Aorta (tissue), 5 donors: ENCODE measurements around the gene CD81. TPM values are rescaled to one million over a fixed set of nuclear protein-coding genes. Genes with fewer than 3 reads are reported as not detected.

Experiments
- ATAC-seq: fragments of 200-7000 bp; cut with Tn5 transposase; one replicate; pipeline ENCODE4 v1.9.1; 2022; ENCODE audit warnings: moderate library complexity; ENCODE audit not compliant: low FRiP score
- DNase-seq, 2 donors: peaks; one replicate each; pipeline ENCODE4 v3.0.0-alpha.2; 2020
- H3K27ac ChIP-seq, 2 donors: one replicate each; pipeline ENCODE4 v1.5.1; 2013; ENCODE audit warnings: low read length in 2 of 2, mild to moderate bottlenecking in 2 of 2, moderate library complexity in 2 of 2, control low read depth in 1 of 2, inconsistent platforms in 1 of 2, low read depth in 1 of 2
- H3K27me3 ChIP-seq, 2 donors: one replicate each; pipeline ENCODE4 v1.6.1; 2013; ENCODE audit warnings: control low read depth in 1 of 2, low read length in 1 of 2, mild to moderate bottlenecking in 1 of 2, moderate library complexity in 1 of 2; ENCODE audit not compliant: insufficient read depth in 2 of 2, control insufficient read depth in 1 of 2
- H3K36me3 ChIP-seq, 2 donors: one replicate each; pipeline ENCODE4 v1.6.1; 2013; ENCODE audit warnings: control low read depth in 1 of 2, low read length in 1 of 2, mild to moderate bottlenecking in 1 of 2; ENCODE audit not compliant: insufficient read depth in 2 of 2, control insufficient read depth in 1 of 2
- H3K4me1 ChIP-seq, 2 donors: one replicate each; pipeline ENCODE4 v1.6.1; 2013; ENCODE audit warnings: low read length in 2 of 2, control low read depth in 1 of 2, mild to moderate bottlenecking in 1 of 2, moderate library complexity in 1 of 2; ENCODE audit not compliant: insufficient read depth in 2 of 2, control insufficient read depth in 1 of 2
- H3K4me3 ChIP-seq, 2 donors: one replicate each; pipeline ENCODE4 v1.5.1; 2013; ENCODE audit warnings: low read length in 2 of 2, control low read depth in 1 of 2, mild to moderate bottlenecking in 1 of 2
- H3K9me3 ChIP-seq: one replicate; pipeline ENCODE4 v1.6.1; 2013; ENCODE audit warnings: mild to moderate bottlenecking, low read length; ENCODE audit not compliant: control insufficient read depth
- WGBS, 2 donors: extraction: QIAGEN DNeasy Blood & Tissue Kit; methylation state at CpG; one replicate each; pipeline ENCODE4 v1.1.7; 2013; 5-methylcytosine and 5-hydroxymethylcytosine counted together
- intact Hi-C, 2 donors: fragments of 100-400 bp; cut with DNase I; formaldehyde crosslinking; loops; one replicate each; pipeline versions ENCODE4 v1.14.2 to v1.15.0; 2022
- polyA plus RNA-seq, 2 donors: library from polyadenylated mRNA; stranded (reverse); fragments of 200-250 nt; gene quantifications; one replicate each; pipeline ENCODE4 v1.2.3, GENCODE V29; 2013
- total RNA-seq, 2 donors: library from RNA; stranded (reverse); fragmentation: NEBNext Ultra II Directional; extraction: Animal tissue kit (Norgen Biotek cat#: 25700); gene quantifications; one replicate each; pipeline ENCODE4 v1.2.1, GENCODE V29; 2021
- donor health status: healthy with polysubstance abuse.
- donor health status: Bipolar disorder and iron deficiency.
- donor health status: DM: no; HTN: no; CAD: no.
- donor health status: DM: no; HTN: no; CAD: no.
- donor health status: DM: yes; HTN: yes; CAD: no.

The CD81 gene
- total and polyA plus RNA-seq, 4 donors = 363 to 784 (median 579) TPM

DNA sequence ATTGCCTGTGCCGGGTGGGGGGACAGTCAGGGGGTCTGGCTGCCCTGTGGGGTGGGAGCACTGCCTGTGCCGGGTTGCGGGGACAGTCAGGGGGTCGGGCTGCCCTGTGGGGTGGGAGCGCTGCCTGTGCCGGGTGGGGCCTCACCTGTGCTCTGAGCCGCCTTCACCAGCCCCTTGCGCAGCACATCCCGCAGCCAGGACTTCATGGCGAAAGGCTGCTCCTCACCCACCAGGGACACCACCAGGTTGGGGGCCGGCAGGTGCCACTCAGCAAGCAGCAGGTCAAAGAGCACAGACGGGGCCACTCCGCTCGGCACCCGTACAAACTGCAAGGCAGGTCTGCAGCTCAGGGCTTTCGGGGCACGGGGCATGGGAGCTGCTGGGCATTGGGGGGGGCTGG lies 44.9 kb downstream of the CD81 start:
- ATAC-seq (no peak), DNase-seq (no peak)
- no peak overlapping the region for H3K27ac ChIP-seq
- no peaks in the 10 kb centered on the region for H3K27me3 ChIP-seq
- 90 to 92% methylated on average over 16 to 17 of the region's 17 CpGs for WGBS, 2 donors
- intact Hi-C loops = loop anchor here in 1 of 2 donors (2.0 kb wide), 2 partner anchors 117 to 225 kb away; no protein-coding TSS in a partner anchor
- H3K36me3 ChIP-seq = no peaks in the 10 kb centered on the region
- no peaks in the 10 kb centered on the region for H3K4me1 ChIP-seq
- H3K4me3 ChIP-seq = no peak overlapping the region
- no peaks in the 10 kb centered on the region for H3K9me3 ChIP-seq

DNA sequence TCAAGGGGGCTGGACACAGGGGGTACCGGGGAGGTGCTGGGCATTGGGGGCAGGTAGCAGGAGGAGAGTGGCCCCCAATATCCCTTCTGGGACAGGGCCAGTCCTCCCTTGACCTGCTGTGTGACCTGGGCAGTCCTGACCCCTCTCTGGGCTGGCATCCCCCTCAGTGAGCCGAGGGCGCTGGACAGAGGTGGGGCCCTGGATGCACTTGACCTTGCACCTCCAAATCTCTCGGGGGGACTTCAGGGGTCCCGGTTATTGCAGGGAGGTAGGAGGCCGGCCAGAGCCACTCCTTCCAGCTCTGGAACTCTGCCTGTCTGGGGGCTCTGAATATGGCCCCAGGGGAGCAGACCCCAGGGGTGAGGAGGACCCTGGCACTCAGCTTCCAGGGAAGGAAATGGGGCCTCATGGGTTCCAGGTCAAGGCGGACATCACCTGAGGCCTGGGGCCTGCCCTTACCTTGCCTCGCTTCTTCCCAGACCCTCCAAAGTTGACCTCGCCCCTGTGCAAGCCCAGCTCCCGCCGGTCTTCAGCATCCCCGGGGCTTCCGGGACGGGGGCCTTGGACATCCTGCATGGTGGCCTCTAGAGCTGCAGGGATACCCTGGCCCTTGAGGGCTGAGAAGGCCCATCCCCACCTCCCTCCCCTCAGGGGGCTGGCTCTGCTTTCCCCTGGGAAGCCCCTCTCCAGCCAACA lies 45.5 kb downstream of the CD81 start:
- Histone ChIP-seq H3K27ac (no peak overlapping the region), H3K4me1 (no peaks in the 10 kb centered on the region), H3K9me3 (no peaks in the 10 kb centered on the region), H3K4me3 (no peak overlapping the region), H3K36me3 (no peaks in the 10 kb centered on the region), H3K27me3 (no peaks in the 10 kb centered on the region)
- DNase-seq (no peak), ATAC-seq (no peak)
- 84 to 91% methylated on average over 14 of the region's 14 CpGs for WGBS, 2 donors
- intact Hi-C loops = no loop called here

DNA sequence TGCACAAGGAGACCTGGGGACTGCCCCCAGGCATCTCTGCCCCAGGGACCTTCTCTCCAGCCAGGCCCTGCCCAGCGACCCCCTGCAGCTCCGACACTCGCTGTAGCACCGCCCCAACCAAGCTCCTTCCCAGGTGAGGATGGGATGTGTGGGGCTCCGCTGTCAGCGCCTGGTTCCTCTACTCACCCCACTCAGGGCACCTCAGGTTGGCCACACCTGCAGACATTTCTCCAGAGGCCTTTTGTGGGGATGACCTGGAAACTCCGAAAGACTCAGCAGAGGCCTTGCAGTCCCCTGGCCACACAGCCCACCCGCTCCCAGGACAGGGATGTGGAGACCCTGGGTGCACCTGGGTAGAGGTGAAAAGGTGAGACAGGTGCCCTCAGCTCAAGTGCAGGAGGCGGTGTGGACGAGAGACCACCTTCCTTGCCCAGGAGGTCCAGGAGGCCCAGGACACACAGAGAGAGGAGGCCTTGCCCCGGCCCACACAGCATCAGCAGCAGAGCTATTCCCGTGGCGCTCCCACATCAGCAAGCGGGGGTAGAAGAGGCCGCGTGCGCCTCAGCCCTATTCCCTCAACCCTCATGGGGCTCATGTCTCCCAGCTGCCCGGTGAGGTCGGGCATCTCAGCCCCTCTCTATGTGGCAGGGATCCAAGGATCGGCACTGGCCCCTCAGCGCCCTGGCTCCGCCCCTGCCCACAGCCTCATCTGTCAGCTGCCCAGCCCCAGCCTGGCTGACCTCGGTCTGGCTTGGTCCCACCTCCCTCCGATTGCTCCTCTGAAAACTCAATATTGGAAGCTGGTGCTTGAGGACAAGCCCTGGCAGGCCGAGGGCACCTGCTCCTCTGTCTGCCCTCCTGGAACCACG lies 46.3 kb downstream of the CD81 start:
- H3K9me3 ChIP-seq = no peaks in the 10 kb centered on the region
- H3K27ac ChIP-seq = no peak overlapping the region
- H3K27me3 ChIP-seq = no peaks in the 10 kb centered on the region
- no peak overlapping the region for H3K4me3 ChIP-seq
- H3K4me1 ChIP-seq = no peaks in the 10 kb centered on the region
- WGBS, 2 donors = 77 to 79% methylated on average over 26 of the region's 26 CpGs
- intact Hi-C loops = no loop called here
- no peak for DNase-seq
- ATAC-seq = no peak
- H3K36me3 ChIP-seq = no peaks in the 10 kb centered on the region

DNA sequence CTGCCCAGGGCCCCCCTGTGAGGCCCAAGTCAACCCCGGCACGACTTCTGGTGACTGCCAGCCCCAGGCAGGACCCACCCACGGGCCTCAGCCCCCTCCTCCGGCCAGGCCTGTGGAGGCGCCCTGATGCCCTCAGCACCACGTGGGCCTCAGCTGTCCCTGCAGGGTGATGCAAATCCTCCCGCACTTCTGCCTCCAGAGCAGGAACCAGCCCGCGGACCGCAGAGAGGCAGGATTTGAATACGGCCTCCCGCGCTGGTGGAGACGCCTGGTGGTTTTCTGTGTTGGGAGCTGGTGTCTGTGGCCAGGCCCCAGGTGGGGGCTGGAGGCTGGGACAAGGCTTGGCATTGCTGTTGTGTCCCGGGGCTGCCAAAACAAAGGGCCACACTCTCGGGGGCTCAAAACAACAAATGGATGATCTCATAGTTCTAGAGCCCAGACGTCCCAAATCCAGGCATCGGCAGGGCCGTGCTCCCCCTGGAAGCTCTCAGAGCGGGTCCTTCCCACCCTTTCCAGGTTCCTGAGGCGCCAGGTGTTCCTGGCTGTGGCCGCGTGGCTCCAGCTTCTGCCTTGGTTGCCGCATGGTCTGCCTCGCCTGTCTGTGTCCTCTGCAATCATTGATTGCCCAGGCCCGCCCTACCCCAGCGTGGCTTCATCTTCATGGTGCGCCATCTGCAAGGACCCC lies 47.8 kb downstream of the CD81 start:
- Histone ChIP-seq H3K27ac (no peak overlapping the region), H3K36me3 (no peaks in the 10 kb centered on the region), H3K4me1 (no peaks in the 10 kb centered on the region), H3K4me3 (no peak overlapping the region), H3K9me3 (no peaks in the 10 kb centered on the region), H3K27me3 (no peaks in the 10 kb centered on the region)
- WGBS, 2 donors = 78 to 81% methylated on average over 24 to 28 of the region's 28 CpGs
- DNase-seq (no peak), ATAC-seq (no peak)
- intact Hi-C loops = no loop called here

DNA sequence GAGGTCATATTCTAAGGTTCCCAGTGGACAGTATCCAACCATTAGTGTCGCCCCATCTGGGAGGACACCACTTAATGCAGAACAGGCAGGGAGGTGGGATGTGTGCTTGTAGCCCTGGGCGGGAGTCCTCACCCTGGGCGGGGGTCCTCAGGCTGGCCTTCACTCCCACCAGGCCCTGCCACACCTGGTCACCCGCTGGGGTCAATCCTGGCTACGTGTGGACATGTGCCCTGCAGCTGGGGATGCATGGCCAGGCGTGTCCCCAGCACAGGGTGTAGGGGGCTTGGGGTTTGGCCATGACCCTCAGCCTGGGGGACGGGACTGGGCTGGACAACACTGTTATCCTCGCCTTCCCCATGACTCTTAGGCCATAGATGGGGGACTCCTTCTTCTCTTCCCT lies 48.4 kb downstream of the CD81 start:
- Histone ChIP-seq H3K27me3 (no peaks in the 10 kb centered on the region), H3K4me3 (no peak overlapping the region), H3K9me3 (no peaks in the 10 kb centered on the region), H3K36me3 (no peaks in the 10 kb centered on the region), H3K27ac (no peak overlapping the region), H3K4me1 (no peaks in the 10 kb centered on the region)
- ATAC-seq (no peak), DNase-seq (no peak)
- intact Hi-C loops = no loop called here
- WGBS, 2 donors = 82 to 84% methylated on average over 8 of the region's 8 CpGs

DNA sequence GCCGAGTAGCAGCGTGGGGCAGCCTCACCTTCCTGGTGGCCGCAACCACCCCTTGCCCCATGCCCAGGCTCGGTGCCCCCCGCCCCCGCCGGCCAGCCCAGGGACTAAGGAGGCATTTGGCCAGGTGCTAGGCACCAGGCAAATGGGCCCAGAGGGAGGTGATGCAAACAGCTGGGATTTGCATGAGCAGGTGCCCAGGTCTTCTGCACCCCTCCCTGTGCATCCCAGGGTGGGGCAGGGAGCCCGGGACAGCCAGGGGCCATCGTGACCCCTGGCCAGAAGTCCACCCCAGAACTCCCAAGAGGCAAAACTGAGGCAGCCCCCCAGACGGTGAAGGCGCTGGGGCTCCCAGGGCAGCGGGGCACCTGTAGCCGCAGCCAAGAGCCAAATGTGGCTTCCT lies 49.1 kb downstream of the CD81 start:
- ATAC-seq (no peak), DNase-seq (no peak)
- no peak overlapping the region for H3K27ac ChIP-seq
- no peaks in the 10 kb centered on the region for H3K36me3 ChIP-seq
- 89 to 92% methylated on average over 13 of the region's 13 CpGs for WGBS, 2 donors
- H3K4me3 ChIP-seq = no peak overlapping the region
- no peaks in the 10 kb centered on the region for H3K27me3 ChIP-seq
- no peaks in the 10 kb centered on the region for H3K9me3 ChIP-seq
- intact Hi-C loops = no loop called here
- H3K4me1 ChIP-seq = no peaks in the 10 kb centered on the region

DNA sequence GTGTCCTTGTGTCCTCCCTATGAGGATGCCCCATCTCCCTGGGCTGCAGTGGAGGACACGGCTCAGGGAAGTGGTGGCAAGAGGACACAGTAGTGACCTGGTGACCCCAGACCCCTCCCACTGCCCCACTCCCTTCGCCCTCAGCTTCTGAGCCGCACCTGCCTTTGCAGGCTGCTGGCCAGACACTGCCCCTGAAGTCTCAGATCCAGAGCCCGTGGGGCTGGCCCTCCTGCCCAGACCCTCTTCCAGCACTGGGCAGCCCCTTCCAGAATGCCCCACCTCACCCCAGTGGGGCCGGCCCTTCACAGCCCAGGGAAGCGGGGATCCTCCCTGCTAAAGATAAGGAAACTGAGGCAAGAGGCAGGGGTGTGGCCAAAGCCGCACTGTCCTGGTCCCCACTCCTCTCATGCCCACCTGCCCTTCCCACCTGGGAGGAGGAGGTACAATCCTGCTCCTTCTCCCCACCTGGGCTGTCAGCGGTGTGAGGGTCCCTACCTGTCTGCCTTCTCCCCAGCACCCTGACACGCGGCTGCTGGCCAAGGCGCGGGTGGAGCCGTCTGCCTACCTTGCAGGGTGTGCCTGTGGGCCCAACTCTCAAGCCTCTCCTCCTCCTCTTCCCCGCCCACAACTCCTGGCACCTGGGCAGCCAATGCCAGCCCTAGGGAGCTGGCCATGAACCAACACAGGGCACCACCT lies 49.9 kb downstream of the CD81 start:
- H3K9me3 ChIP-seq = no peaks in the 10 kb centered on the region
- no peak for ATAC-seq
- DNase-seq = no peak
- no peak overlapping the region for H3K4me3 ChIP-seq
- H3K36me3 ChIP-seq = no peaks in the 10 kb centered on the region
- H3K27ac ChIP-seq = no peak overlapping the region
- H3K27me3 ChIP-seq = no peaks in the 10 kb centered on the region
- H3K4me1 ChIP-seq = no peaks in the 10 kb centered on the region
- 86 to 87% methylated on average over 14 of the region's 14 CpGs for WGBS, 2 donors
- intact Hi-C loops = no loop called here

DNA sequence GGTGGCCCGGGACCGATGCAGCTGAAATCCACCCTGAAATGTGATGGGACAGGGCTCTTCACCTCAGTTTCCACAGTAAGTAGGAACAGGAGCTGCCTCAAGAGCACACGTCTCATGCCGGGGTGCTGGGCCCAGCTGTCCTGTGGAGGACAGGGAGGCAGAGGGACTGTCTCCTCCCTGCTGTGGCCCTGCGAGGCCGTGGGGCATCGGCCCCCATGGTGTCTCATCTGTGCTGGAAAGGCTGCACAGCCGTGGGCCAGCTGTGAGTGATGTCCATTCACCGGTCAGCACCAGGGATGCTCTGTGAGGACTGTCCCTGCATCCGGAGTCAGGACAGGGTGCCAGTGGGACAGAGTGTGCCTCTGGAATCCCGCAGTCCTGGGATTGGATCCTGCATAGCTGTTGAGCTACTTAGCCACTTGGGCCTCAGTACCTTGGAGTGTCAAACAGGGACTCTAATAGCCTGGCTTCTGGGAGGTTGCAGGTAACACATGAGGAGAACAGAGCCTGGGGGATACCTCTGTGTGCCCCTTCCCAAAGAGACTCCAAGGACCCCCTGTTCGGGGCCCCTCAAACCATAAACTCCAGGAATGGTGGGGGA lies 50.7 kb downstream of the CD81 start:
- 75 to 81% methylated on average over 12 of the region's 12 CpGs for WGBS, 2 donors

More for the DNA sequence above, 50.7 kb downstream of the CD81 start:
- Histone ChIP-seq H3K4me1 (no peaks in the 10 kb centered on the region), H3K27ac (no peak overlapping the region), H3K9me3 (no peaks in the 10 kb centered on the region), H3K4me3 (no peak overlapping the region), H3K36me3 (no peaks in the 10 kb centered on the region), H3K27me3 (no peaks in the 10 kb centered on the region)
- DNase-seq (no peak), ATAC-seq (no peak)
- intact Hi-C loops = loop anchor here in 1 of 2 donors (2.0 kb wide), 1 partner anchor 103 kb away; no protein-coding TSS in a partner anchor
